K562 (cell line): ENCODE measurements around the gene PRDX6. TPM values are rescaled to one million over a fixed set of nuclear protein-coding genes. Genes with fewer than 3 reads are reported as not detected.

Source experiments
- ATAC-seq: fragments of 200-7000 bp; cut with Tn5 transposase; 3 replicates; pipeline ENCODE4 v1.9.1; 2020; ENCODE audit warnings: moderate library complexity
- BruUV-seq: library from RNA; stranded (reverse); fragments of 400-500 nt; replicated peaks from 2 replicates; lab custom pipeline; 2021; lab: Mats Ljungman, UMichigan
- CTCF ChIA-PET: fragments of 300-600 bp; formaldehyde crosslinking; extraction: SDS; loops from one replicate; lab custom pipeline; 2021; ENCODE audit warnings: low intra/inter-chr PET ratio; lab: Yijun Ruan, JAX
- POLR2A ChIA-PET: fragments of 300-600, 350-650 bp; sonication (Branson Sonifier 250); formaldehyde crosslinking; extraction: SDS; loops from one replicate; lab custom pipeline; 2021; ENCODE audit warnings: antibody characterized with exemption, inconsistent platforms; lab: Yijun Ruan, JAX
- DNase-seq, 4 experiments: peaks; one replicate each; pipeline versions ENCODE4 v3.0.0 to v3.0.0-alpha.2; 2011 to 2018; ENCODE audit warnings: low spot score in 3 of 4, mixed read lengths in 3 of 4; ENCODE audit errors: extremely low read depth in 1 of 4
- FAIRE-seq: peaks from 2 replicates; lab custom pipeline; 2011; peaks lifted over from hg19 to GRCh38; lab: Jason Lieb, UNC
- H2AFZ ChIP-seq: 2 replicates; pipeline ENCODE4 v1.6.0; 2011; ENCODE audit warnings: low read depth, low read length, control low read depth, inconsistent platforms
- H3K27ac ChIP-seq: fragments of 200-600 bp; 3 replicates; pipeline ENCODE4 v1.8.0; 2011; ENCODE audit warnings: low read depth, mild to moderate bottlenecking, control low read depth, inconsistent platforms, low read length, moderate library complexity, mixed read lengths; ENCODE audit errors: extremely low read depth
- H3K27me3 ChIP-seq, 2 experiments: fragments of 300-600 bp in 1 of 2; 2 replicates in 1 of 2; 3 replicates in 1 of 2; pipeline versions ENCODE4 v1.6.0 to v1.8.0; 2011; ENCODE audit warnings: inconsistent platforms in 2 of 2, low read length in 2 of 2, mild to moderate bottlenecking in 1 of 2, mixed read lengths in 1 of 2, moderate library complexity in 1 of 2; ENCODE audit not compliant: control insufficient read depth in 2 of 2, insufficient read depth in 2 of 2
- H3K36me3 ChIP-seq: fragments of 300-600 bp; 3 replicates; pipeline ENCODE4 v1.8.0; 2011; ENCODE audit warnings: mild to moderate bottlenecking, low read length, inconsistent platforms; ENCODE audit not compliant: control insufficient read depth, insufficient read depth
- H3K4me1 ChIP-seq, 2 experiments: fragments of 200-600 bp in 1 of 2; replicated peaks in 1 of 2; 2 replicates in 1 of 2; 3 replicates in 1 of 2; pipeline versions ENCODE4 v1.5.1 to v1.8.0; 2011; ENCODE audit warnings: inconsistent platforms in 2 of 2, low read length in 2 of 2, mild to moderate bottlenecking in 1 of 2, mixed read lengths in 1 of 2, moderate library complexity in 1 of 2; ENCODE audit not compliant: control insufficient read depth in 2 of 2, insufficient read depth in 2 of 2
- H3K4me2 ChIP-seq: 2 replicates; pipeline ENCODE4 v1.6.1; 2011; ENCODE audit warnings: low read length, control low read depth, inconsistent platforms, mixed read lengths; ENCODE audit not compliant: insufficient read depth
- H3K4me3 ChIP-seq: fragments of 200-600 bp; sonication (generic), shearing (Covaris generic); 2 replicates; pipeline ENCODE4 v1.5.1; 2016; ENCODE audit warnings: control low read depth, inconsistent platforms
- H3K79me2 ChIP-seq: fragments of 200-600 bp; 3 replicates; pipeline ENCODE4 v1.8.0; 2011; ENCODE audit warnings: low read length, inconsistent platforms; ENCODE audit not compliant: control insufficient read depth, insufficient read depth
- H3K9ac ChIP-seq, 2 experiments: 2 replicates each; pipeline versions ENCODE4 v1.6.0 to v1.6.1; 2011; ENCODE audit warnings: low read depth in 2 of 2, low read length in 2 of 2, control low read depth in 1 of 2, inconsistent platforms in 1 of 2, mild to moderate bottlenecking in 1 of 2, mixed read lengths in 1 of 2; ENCODE audit not compliant: insufficient read depth in 1 of 2
- H3K9me1 ChIP-seq: one replicate; pipeline ENCODE4 v1.6.0; 2011; ENCODE audit warnings: inconsistent platforms, mild to moderate bottlenecking, low read length, moderate library complexity; ENCODE audit not compliant: control insufficient read depth, insufficient read depth
- H3K9me3 ChIP-seq: replicated peaks from 2 replicates; pipeline ENCODE4 v1.5.1; 2011; ENCODE audit warnings: low read depth, low read length, inconsistent platforms; ENCODE audit not compliant: control insufficient read depth, insufficient read depth
- H4K20me1 ChIP-seq: replicated peaks from 2 replicates; pipeline ENCODE4 v1.6.1; 2011; ENCODE audit warnings: low read length, inconsistent platforms, mixed read lengths; ENCODE audit not compliant: control insufficient read depth, insufficient read depth
- ATF7 ChIP-seq: fragments of 450-650 bp; IDR thresholded peaks from 2 replicates; pipeline ENCODE4 v1.7.1; 2014; ENCODE audit warnings: mild to moderate bottlenecking, moderate library complexity
- BCOR ChIP-seq: fragments of 450-650 bp; IDR thresholded peaks from 2 replicates; pipeline ENCODE4 v1.6.1; 2016
- JUND ChIP-seq, 2 experiments: IDR thresholded peaks; 2 replicates in 1 of 2; 3 replicates in 1 of 2; pipeline ENCODE4 v1.6.1; 2011; ENCODE audit warnings: borderline replicate concordance in 2 of 2, low read depth in 2 of 2, low read length in 2 of 2, improper control_type of control experiment in 1 of 2, missing biosample characterization in 1 of 2, missing genetic modification characterization in 1 of 2, missing genetic modification reagents in 1 of 2
- PML ChIP-seq: IDR thresholded peaks from 2 replicates; pipeline ENCODE4 v1.6.1; 2012; ENCODE audit warnings: low read length, inconsistent platforms
- POLR2AphosphoS2 ChIP-seq: IDR thresholded peaks from 2 replicates; pipeline ENCODE4 v1.6.1; 2012; ENCODE audit warnings: low read length, improper control_type of control experiment
- POLR2AphosphoS5 ChIP-seq: IDR thresholded peaks from 2 replicates; pipeline ENCODE4 v1.6.1; 2011; ENCODE audit warnings: mild to moderate bottlenecking, low read depth, low read length, moderate library complexity; ENCODE audit not compliant: control insufficient read depth, insufficient read depth
- POLR2B ChIP-seq: fragments of 450-650 bp; IDR thresholded peaks from 2 replicates; pipeline ENCODE4 v1.6.1; 2018; ENCODE audit warnings: low read depth; ENCODE audit not compliant: partially characterized antibody
- POLR2H ChIP-seq: IDR thresholded peaks from 2 replicates; pipeline ENCODE4 v1.6.1; 2016; ENCODE audit warnings: missing genetic modification characterization, low read depth, mild to moderate bottlenecking, control low read depth, missing compliant biosample characterization, moderate library complexity
- RAD21 ChIP-seq, 2 experiments: fragments of 250-450 bp in 1 of 2; fragments of 450-650 bp in 1 of 2; sonication (Bioruptor Pico) in 1 of 2; formaldehyde crosslinking in 1 of 2; IDR thresholded peaks in 1 of 2; conservative IDR thresholded peaks in 1 of 2; 2 replicates each; pipeline versions ENCODE4 v1.4.0 to v1.8.0; 2020 to 2022; ENCODE audit warnings: mild to moderate bottlenecking in 2 of 2, moderate library complexity in 1 of 2
- RBM22 ChIP-seq: fragments of 200-400 bp; formaldehyde crosslinking; IDR thresholded peaks from 2 replicates; pipeline ENCODE4 v1.6.1; 2018; ENCODE audit warnings: low read length, low read depth; ENCODE audit not compliant: poor library complexity, severe bottlenecking
- SMC3 ChIP-seq: conservative IDR thresholded peaks from 2 replicates; pipeline ENCODE4 v1.6.1; 2011; ENCODE audit warnings: low read depth, low read length, improper control_type of control experiment; ENCODE audit not compliant: insufficient read depth
- ZBED1 ChIP-seq: IDR thresholded peaks from 2 replicates; pipeline ENCODE4 v1.6.1; 2014
- ZFP36 ChIP-seq: fragments of 150-350 bp; IDR thresholded peaks from 2 replicates; pipeline ENCODE4 v1.6.1; 2018; ENCODE audit warnings: low read length, low read depth; ENCODE audit not compliant: partially characterized antibody
- WGBS: fragments of 100-300 bp; shearing (Covaris generic); methylation state at CpG from one replicate; pipeline ENCODE4 v1.1.6; 2016; ENCODE audit warnings: low coverage, mixed read lengths; ENCODE audit not compliant: insufficient coverage; ENCODE audit errors: missing lambda C conversion rate; 5-methylcytosine and 5-hydroxymethylcytosine counted together
- in situ Hi-C: fragments of 300-500 bp; cut with MboI; formaldehyde crosslinking; loops from 4 replicates; pipeline ENCODE4 v1.15.0; 2018; ENCODE audit warnings: inconsistent platforms, mixed read lengths
- intact Hi-C: fragments of 100-400 bp; cut with micrococcal nuclease; formaldehyde crosslinking; loops from 2 replicates; pipeline ENCODE4 v1.14.2; 2022
- polyA plus RNA-seq, 8 experiments: library from polyadenylated mRNA; depleted of rRNA in 4 of 8; stranded (reverse) in 5 of 8; unstranded in 3 of 8; fragments of >200 nt; fragmentation: Nextera tagmentation in 2 of 8; fragmentation: Illumina TruSeq in 1 of 8; extraction: Ambion mirVana in 2 of 8; extraction: Trizol in 1 of 8; gene quantifications; 2 replicates each; pipeline versions ENCODE4 v1.2.1 to v1.2.3, GENCODE V29; 2011 to 2014; ENCODE audit warnings: inconsistent platforms in 1 of 8, missing spikeins in 1 of 8
- total RNA-seq, 7 experiments: library from RNA; depleted of rRNA in 6 of 7; stranded (reverse); fragments of >200 nt in 6 of 7; fragmentation: Illumina TruSeq in 2 of 7; extraction: Trizol in 2 of 7; gene quantifications; 2 replicates each; pipeline versions ENCODE4 v1.2.1 to v1.2.3, GENCODE V29; 2011 to 2021; ENCODE audit warnings: low replicate concordance in 1 of 7
- TF ChIP-seq, protein P1 (sequence below): sonication (generic); formaldehyde crosslinking; IDR thresholded peaks from 2 replicates; pipeline ENCODE4 v1.9.0; 2022; ENCODE audit warnings: mild to moderate bottlenecking, missing genetic modification reagents
- TF ChIP-seq, protein P2 (sequence below): fragments of 450-650 bp; IDR thresholded peaks from 2 replicates; pipeline ENCODE4 v1.7.1; 2018; ENCODE audit warnings: mild to moderate bottlenecking, low read depth; ENCODE audit not compliant: partially characterized antibody
- TF ChIP-seq, protein P3 (sequence below): fragments of 250-450 bp; sonication (Bioruptor Pico); IDR thresholded peaks from 2 replicates; pipeline ENCODE4 v1.8.0; 2021; ENCODE audit warnings: moderate library complexity, mild to moderate bottlenecking, inconsistent platforms

Gene PRDX6
- total and polyA plus RNA-seq, 9 of the 15 experiments (the other 6 are each of a cell fraction or from before 2014, with no cell fraction given) = 277 to 1,082 (median 610) TPM

DNA sequence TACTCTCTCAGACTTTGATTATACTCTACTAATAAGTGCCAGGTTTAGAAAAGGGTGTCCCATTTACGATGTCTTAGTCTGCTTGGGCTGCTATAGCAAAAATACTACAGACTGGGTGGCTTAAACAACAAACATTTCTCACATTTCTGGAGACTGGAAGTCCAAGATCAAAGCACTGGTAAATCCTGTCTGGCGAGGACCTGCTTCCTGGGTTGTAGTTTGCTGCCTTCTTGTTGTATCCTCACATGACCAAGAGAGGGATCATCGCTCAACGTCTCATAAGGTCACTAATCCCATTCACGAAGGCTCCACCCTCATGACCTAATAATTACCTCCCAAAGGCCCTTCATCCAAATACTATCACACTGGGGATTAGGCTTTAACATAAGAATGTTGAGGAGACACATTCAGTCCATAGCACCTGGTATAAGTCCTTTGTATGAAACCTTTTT lies 12.0 kb downstream of the PRDX6 start:
- peak in 2 of 4 experiments; percentile 36 to 58 for DNase-seq
- Histone ChIP-seq H4K20me1 (no peaks in the 10 kb centered on the region), H3K27me3 (no peaks in the 10 kb centered on the region), H3K9me1 (no peaks in the 10 kb centered on the region), H3K4me1 (no peaks in the 10 kb centered on the region), H3K4me3 (no peak overlapping the region), H2AFZ (no peak overlapping the region), H3K27ac (no peak overlapping the region), H3K9me3 (no peaks in the 10 kb centered on the region; the same call in 1 of the 2 replicates), H3K9ac (no peak overlapping the region), H3K4me2 (no peak overlapping the region), H3K36me3 (peaks cover 52% of the 10 kb centered on the region), H3K79me2 (0 out of 3 replicates have a peak, but pooled peaks cover 2% of the 10 kb centered on the region)
- ChIA-PET CTCF (no interaction called here), POLR2A (interaction anchor here (0.6 to 2.7 kb wide), 3 partner anchors 11 to 342 kb away, joined by 3 to 39 read pairs (median 3); partner anchors contain the start of gene PRDX6)
- in situ Hi-C loops (no loop called here), intact Hi-C loops (no loop called here)
- no peak for FAIRE-seq
- ATAC-seq = peak; percentile 85
- no TSS peak for BruUV-seq
- WGBS = 75% methylated on average over 5 of the region's 5 CpGs
- TF ChIP-seq, protein P1, sequence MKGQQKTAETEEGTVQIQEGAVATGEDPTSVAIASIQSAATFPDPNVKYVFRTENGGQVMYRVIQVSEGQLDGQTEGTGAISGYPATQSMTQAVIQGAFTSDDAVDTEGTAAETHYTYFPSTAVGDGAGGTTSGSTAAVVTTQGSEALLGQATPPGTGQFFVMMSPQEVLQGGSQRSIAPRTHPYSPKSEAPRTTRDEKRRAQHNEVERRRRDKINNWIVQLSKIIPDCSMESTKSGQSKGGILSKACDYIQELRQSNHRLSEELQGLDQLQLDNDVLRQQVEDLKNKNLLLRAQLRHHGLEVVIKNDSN (CRISPR knock-in tag) = 0 out of 2 replicates have a peak, but pooled peaks have one; percentile 33
- TF ChIP-seq POLR2AphosphoS5 (peak; percentile 66), POLR2AphosphoS2 (peak; percentile 89; the same call in 1 of the 2 replicates), RAD21 (CRISPR knock-in tag; conservative IDR thresholded peaks at IDR 0.05 in 1 of 2, IDR thresholded peaks at IDR 0.05 in 1 of 2) (peak in 1 of 2 experiments; percentile 54; a peak in 3 of 4 replicates), ATF7 (0 out of 2 replicates have a peak, but pooled peaks have one; percentile 15), POLR2B (peak; percentile 53), ZFP36 (no peak), JUND (IDR thresholded peaks at IDR 0.05; ENCODE audit: borderline replicate concordance, low read depth, low read length) (peak; percentile 20; the same call in 1 of the 2 replicates), JUND (tag; IDR thresholded peaks at IDR 0.05; ENCODE audit: borderline replicate concordance, low read depth, low read length) (no peak), RBM22 (peak; percentile 51), SMC3 (peak; percentile 32; the same call in 1 of the 2 replicates), POLR2H (tag) (peak; percentile 24; the same call in 1 of the 2 replicates), ZBED1 (0 out of 2 replicates have a peak, but pooled peaks have one; percentile 59), BCOR (no peak), PML (peak; percentile 4; the same call in 1 of the 2 replicates)
- TF ChIP-seq, protein P2, sequence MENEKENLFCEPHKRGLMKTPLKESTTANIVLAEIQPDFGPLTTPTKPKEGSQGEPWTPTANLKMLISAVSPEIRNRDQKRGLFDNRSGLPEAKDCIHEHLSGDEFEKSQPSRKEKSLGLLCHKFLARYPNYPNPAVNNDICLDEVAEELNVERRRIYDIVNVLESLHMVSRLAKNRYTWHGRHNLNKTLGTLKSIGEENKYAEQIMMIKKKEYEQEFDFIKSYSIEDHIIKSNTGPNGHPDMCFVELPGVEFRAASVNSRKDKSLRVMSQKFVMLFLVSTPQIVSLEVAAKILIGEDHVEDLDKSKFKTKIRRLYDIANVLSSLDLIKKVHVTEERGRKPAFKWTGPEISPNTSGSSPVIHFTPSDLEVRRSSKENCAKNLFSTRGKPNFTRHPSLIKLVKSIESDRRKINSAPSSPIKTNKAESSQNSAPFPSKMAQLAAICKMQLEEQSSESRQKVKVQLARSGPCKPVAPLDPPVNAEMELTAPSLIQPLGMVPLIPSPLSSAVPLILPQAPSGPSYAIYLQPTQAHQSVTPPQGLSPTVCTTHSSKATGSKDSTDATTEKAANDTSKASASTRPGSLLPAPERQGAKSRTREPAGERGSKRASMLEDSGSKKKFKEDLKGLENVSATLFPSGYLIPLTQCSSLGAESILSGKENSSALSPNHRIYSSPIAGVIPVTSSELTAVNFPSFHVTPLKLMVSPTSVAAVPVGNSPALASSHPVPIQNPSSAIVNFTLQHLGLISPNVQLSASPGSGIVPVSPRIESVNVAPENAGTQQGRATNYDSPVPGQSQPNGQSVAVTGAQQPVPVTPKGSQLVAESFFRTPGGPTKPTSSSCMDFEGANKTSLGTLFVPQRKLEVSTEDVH = peak; percentile 26
- TF ChIP-seq, protein P3, sequence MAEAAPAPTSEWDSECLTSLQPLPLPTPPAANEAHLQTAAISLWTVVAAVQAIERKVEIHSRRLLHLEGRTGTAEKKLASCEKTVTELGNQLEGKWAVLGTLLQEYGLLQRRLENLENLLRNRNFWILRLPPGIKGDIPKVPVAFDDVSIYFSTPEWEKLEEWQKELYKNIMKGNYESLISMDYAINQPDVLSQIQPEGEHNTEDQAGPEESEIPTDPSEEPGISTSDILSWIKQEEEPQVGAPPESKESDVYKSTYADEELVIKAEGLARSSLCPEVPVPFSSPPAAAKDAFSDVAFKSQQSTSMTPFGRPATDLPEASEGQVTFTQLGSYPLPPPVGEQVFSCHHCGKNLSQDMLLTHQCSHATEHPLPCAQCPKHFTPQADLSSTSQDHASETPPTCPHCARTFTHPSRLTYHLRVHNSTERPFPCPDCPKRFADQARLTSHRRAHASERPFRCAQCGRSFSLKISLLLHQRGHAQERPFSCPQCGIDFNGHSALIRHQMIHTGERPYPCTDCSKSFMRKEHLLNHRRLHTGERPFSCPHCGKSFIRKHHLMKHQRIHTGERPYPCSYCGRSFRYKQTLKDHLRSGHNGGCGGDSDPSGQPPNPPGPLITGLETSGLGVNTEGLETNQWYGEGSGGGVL (CRISPR knock-in tag) = no peak
